Osteoblast (primary cell): ENCODE results near the gene POLR3H. TPM values are rescaled to one million over a fixed set of nuclear protein-coding genes. Genes with fewer than 3 reads are reported as not detected.

Source experiments
- DNase-seq: peaks from one replicate; pipeline ENCODE4 v3.0.0; 2011; ENCODE audit warnings: low spot score, mixed read lengths; ENCODE audit not compliant: insufficient read length; ENCODE audit errors: missing footprints
- H2AFZ ChIP-seq: 2 replicates; pipeline ENCODE4 v1.6.0; 2011; ENCODE audit warnings: mild to moderate bottlenecking, low read length
- H3K27ac ChIP-seq: 2 replicates; pipeline ENCODE4 v1.5.1; 2011; ENCODE audit warnings: mild to moderate bottlenecking, low read depth, low read length, moderate library complexity
- H3K27me3 ChIP-seq: 2 replicates; pipeline ENCODE4 v1.6.0; 2012; ENCODE audit warnings: mild to moderate bottlenecking, control low read depth, inconsistent platforms, low read length, moderate library complexity; ENCODE audit not compliant: insufficient read depth
- H3K36me3 ChIP-seq: 2 replicates; pipeline ENCODE4 v1.5.1; 2011; ENCODE audit warnings: mild to moderate bottlenecking, low read length, control low read depth, moderate library complexity; ENCODE audit not compliant: insufficient read depth
- H3K4me1 ChIP-seq: 2 replicates; pipeline ENCODE4 v1.5.1; 2011; ENCODE audit warnings: mild to moderate bottlenecking, low read length, control low read depth, moderate library complexity; ENCODE audit not compliant: insufficient read depth
- H3K4me2 ChIP-seq: 2 replicates; pipeline ENCODE4 v1.6.0; 2011; ENCODE audit warnings: mild to moderate bottlenecking, low read length; ENCODE audit not compliant: insufficient read depth
- H3K4me3 ChIP-seq: fragments of 200-600 bp; sonication (generic); 3 replicates; pipeline ENCODE4 v1.5.1; 2012; ENCODE audit warnings: mild to moderate bottlenecking, low read length, inconsistent platforms; ENCODE audit not compliant: insufficient read depth
- H3K79me2 ChIP-seq: 2 replicates; pipeline ENCODE4 v1.6.0; 2012; ENCODE audit warnings: mild to moderate bottlenecking, low read length, control low read depth, inconsistent platforms; ENCODE audit not compliant: insufficient read depth
- H3K9me3 ChIP-seq: 2 replicates; pipeline ENCODE4 v1.5.1; 2011; ENCODE audit warnings: low read depth, low read length, control low read depth
- H4K20me1 ChIP-seq: 2 replicates; pipeline ENCODE4 v1.6.0; 2012; ENCODE audit warnings: mild to moderate bottlenecking, low read length, control low read depth; ENCODE audit not compliant: insufficient read depth
- total RNA-seq: library from RNA; depleted of rRNA; stranded (reverse); fragments of >200 nt; gene quantifications from 2 replicates; pipeline ENCODE4 v1.2.3, GENCODE V29; 2012
- TF ChIP-seq, protein P1 (sequence below): IDR thresholded peaks from 2 replicates; pipeline ENCODE4 v1.5.1; 2011; ENCODE audit warnings: mild to moderate bottlenecking, low read depth, low read length, moderate library complexity; ENCODE audit errors: extremely low read depth

POLR3H gene
- total RNA-seq, 1 donor, result 27.9 TPM

DNA sequence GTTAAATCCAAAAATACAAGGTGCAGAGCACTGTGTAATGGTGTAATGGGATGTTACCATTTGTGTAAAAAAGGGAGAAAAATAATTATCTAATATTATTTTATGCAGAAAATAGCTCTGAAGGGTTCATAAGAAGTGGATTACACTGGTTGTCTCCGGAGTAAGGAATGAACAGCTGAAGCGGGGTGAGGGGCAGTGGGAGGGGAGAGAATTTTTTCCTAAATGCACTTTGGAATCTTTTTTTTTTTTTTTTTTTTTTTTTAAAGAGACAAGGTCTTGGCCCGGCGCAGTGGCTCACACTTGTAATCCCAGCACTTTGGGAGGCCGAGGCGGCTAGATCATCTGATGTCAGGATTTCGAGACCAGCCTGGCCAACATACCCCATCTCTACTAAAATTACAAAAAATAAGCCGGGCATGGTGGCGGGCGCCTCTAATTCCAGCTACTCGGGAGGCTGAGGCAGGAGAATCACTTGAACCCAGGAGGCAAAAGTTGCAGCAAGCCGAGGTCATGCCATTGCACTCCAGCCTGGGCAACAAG is 6.8 kb upstream of the POLR3H start:
- H4K20me1 ChIP-seq, result no peaks in the 10 kb centered on the region
- H2AFZ ChIP-seq, result no peak overlapping the region
- TF ChIP-seq, protein P1, sequence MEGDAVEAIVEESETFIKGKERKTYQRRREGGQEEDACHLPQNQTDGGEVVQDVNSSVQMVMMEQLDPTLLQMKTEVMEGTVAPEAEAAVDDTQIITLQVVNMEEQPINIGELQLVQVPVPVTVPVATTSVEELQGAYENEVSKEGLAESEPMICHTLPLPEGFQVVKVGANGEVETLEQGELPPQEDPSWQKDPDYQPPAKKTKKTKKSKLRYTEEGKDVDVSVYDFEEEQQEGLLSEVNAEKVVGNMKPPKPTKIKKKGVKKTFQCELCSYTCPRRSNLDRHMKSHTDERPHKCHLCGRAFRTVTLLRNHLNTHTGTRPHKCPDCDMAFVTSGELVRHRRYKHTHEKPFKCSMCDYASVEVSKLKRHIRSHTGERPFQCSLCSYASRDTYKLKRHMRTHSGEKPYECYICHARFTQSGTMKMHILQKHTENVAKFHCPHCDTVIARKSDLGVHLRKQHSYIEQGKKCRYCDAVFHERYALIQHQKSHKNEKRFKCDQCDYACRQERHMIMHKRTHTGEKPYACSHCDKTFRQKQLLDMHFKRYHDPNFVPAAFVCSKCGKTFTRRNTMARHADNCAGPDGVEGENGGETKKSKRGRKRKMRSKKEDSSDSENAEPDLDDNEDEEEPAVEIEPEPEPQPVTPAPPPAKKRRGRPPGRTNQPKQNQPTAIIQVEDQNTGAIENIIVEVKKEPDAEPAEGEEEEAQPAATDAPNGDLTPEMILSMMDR, result no peak
- no peak overlapping the region for H3K4me3 ChIP-seq
- no peaks in the 10 kb centered on the region for H3K9me3 ChIP-seq
- no peaks in the 10 kb centered on the region for H3K27me3 ChIP-seq
- no peaks in the 10 kb centered on the region for H3K4me1 ChIP-seq
- H3K36me3 ChIP-seq, result no peaks in the 10 kb centered on the region
- no peak overlapping the region for H3K4me2 ChIP-seq
- no peaks in the 10 kb centered on the region for H3K79me2 ChIP-seq
- DNase-seq, result no peak
- no peak overlapping the region for H3K27ac ChIP-seq

DNA sequence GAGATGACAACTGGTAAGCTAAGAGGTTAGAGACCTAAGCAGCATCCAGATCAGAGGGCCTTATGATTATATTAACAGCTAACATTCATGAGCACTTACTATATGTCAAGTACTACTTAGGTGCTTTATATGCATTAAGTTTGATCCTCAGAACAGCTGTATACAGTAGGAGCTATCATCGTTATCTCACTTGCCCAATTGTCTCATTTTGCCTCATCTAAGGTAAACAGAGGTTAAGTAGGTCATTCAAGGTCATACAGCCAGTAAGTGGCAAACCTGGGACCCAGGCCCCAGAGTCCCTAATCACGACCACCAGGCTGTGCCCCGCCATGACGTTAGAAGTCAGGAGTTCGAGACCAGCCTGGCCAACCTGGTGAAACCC is 4.6 kb upstream of the POLR3H start:
- Histone ChIP-seq H4K20me1 (peaks cover under 1% of the 10 kb centered on the region), H3K36me3 (no peaks in the 10 kb centered on the region), H2AFZ (no peak overlapping the region), H3K9me3 (no peaks in the 10 kb centered on the region), H3K79me2 (peaks cover 7% of the 10 kb centered on the region), H3K27me3 (no peaks in the 10 kb centered on the region), H3K4me3 (no peak overlapping the region), H3K27ac (no peak overlapping the region), H3K4me2 (no peak overlapping the region), H3K4me1 (peaks cover 6% of the 10 kb centered on the region)
- TF ChIP-seq, protein P1, result no peak
- peak; percentile 3 for DNase-seq

DNA sequence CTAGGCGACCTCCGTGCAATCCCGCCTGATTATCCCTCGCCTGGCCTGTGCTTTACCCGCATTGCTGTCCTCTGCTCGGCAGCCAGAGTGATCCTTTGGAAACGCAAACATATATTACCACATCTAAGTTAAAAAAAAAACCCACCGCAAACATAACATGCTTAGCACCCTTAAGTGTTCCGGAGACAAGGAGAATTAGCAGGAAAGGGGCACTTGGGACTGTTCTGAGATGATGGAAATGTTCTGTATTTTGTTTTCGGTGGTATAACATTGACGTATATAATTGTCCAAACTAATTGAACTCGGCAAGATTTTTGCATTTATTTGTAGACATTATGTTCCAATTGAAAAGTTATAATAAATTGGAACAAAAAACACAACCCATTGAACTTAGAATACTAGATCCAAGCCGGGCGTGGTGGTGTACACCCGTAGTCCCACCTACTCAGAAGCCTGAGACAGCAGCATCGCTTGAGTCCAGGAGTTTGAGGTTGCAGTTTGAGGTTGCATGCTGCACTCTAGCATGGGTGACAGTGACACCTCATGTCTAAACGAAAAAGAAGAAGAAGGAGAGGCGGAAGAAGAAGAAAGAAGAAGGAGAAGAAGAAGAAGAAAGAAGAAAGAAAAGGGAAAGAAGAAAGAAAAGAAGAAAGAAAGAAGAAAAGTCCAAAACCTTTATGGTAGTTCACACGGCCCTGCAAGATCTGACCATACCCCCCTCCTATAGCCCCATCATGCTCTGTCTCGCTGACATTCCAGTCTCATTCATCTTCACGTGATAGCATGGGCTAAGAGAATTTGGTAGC is 604 bp upstream of the POLR3H start:
- peaks cover 46% of the 10 kb centered on the region for H3K79me2 ChIP-seq
- peaks cover 11% of the 10 kb centered on the region for H3K36me3 ChIP-seq
- no peaks in the 10 kb centered on the region for H3K9me3 ChIP-seq
- H3K27me3 ChIP-seq, result no peaks in the 10 kb centered on the region
- peaks cover 29% of the 10 kb centered on the region for H4K20me1 ChIP-seq
- peak overlapping the region; percentile 94 for H3K4me2 ChIP-seq
- peaks cover 15% of the 10 kb centered on the region for H3K4me1 ChIP-seq
- DNase-seq, result peak; percentile 22
- TF ChIP-seq, protein P1, result no peak
- peak overlapping the region; percentile 63 for H3K27ac ChIP-seq
- H3K4me3 ChIP-seq, result peak overlapping the region; percentile 97
- H2AFZ ChIP-seq, result peak overlapping the region; percentile 89

DNA sequence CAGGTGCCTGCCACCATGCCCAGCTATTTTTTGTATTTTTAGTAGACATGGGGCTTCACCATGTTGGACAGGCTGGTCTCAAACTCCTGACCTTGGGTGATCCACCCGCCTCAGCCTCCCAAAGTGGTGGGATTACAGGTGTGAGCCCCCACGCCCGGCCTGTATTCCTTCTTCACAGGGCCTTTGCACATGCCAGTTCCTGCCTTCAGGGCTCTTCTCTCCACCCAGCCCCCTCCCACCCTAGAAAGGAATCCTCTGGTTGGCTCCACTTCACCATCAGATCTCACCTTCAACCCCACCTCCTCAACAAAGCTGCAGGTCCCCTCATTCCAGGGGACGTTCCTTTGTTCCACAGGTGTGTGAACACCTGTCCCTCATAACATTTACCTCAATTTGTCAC is 2.0 kb downstream of the POLR3H start:
- no peak overlapping the region for H2AFZ ChIP-seq
- TF ChIP-seq, protein P1, result no peak
- H3K27ac ChIP-seq, result no peak overlapping the region
- DNase-seq, result peak; percentile 36
- H3K4me2 ChIP-seq, result peak overlapping the region; percentile 80
- peaks cover 19% of the 10 kb centered on the region for H3K36me3 ChIP-seq
- H3K4me1 ChIP-seq, result peaks cover 16% of the 10 kb centered on the region
- H3K9me3 ChIP-seq, result no peaks in the 10 kb centered on the region
- peaks cover 34% of the 10 kb centered on the region for H4K20me1 ChIP-seq
- no peaks in the 10 kb centered on the region for H3K27me3 ChIP-seq
- H3K79me2 ChIP-seq, result peaks cover 68% of the 10 kb centered on the region
- H3K4me3 ChIP-seq, result peak overlapping the region; percentile 97
